Uterus (tissue), 4 donors: ENCODE measurements around the gene KRTAP25-1. TPM values are rescaled to one million over a fixed set of nuclear protein-coding genes. Genes with fewer than 3 reads are reported as not detected.

Source experiments
- DNase-seq, 2 donors: peaks; one replicate each; pipeline ENCODE4 v3.0.0-alpha.2; 2019 to 2020
- H3K27ac ChIP-seq, 2 donors: fragments of 200-600 bp; sonication (generic); 1 replicate in 1 of 2; 2 replicates in 1 of 2; pipeline ENCODE4 v1.5.1; 2016 to 2018
- H3K27me3 ChIP-seq, 2 donors: fragments of 200-600 bp; sonication (generic); one replicate each; pipeline ENCODE4 v1.5.1; 2018 to 2019; ENCODE audit warnings: control low read depth in 1 of 2
- H3K36me3 ChIP-seq, 2 donors: fragments of 200-600 bp; sonication (generic); one replicate each; pipeline ENCODE4 v1.5.1; 2019; ENCODE audit warnings: control low read depth in 1 of 2
- H3K4me1 ChIP-seq, 2 donors: fragments of 200-600 bp; sonication (generic); one replicate each; pipeline ENCODE4 v1.5.1; 2018 to 2019; ENCODE audit warnings: control low read depth in 1 of 2
- H3K4me3 ChIP-seq, 2 donors: fragments of 200-600 bp; sonication (generic); 1 replicate in 1 of 2; 2 replicates in 1 of 2; pipeline ENCODE4 v1.5.1; 2018 to 2019; ENCODE audit warnings: mild to moderate bottlenecking in 1 of 2
- H3K9me3 ChIP-seq, 2 donors: fragments of 200-600 bp; sonication (generic); one replicate each; pipeline ENCODE4 v1.5.1; 2019; ENCODE audit warnings: control low read depth in 1 of 2
- POLR2A ChIP-seq, 2 donors: fragments of 450-650 bp; IDR thresholded peaks; one replicate each; pipeline ENCODE4 v1.6.1; 2016; ENCODE audit warnings: antibody characterized with exemption in 2 of 2, mild to moderate bottlenecking in 1 of 2, moderate library complexity in 1 of 2
- intact Hi-C: fragments of 100-400 bp; cut with DNase I; formaldehyde crosslinking; loops from one replicate; pipeline ENCODE4 v1.15.1; 2023; ENCODE audit warnings: low total_unique reads
- total RNA-seq, 4 donors: library from RNA; depleted of rRNA in 3 of 4; stranded (reverse); fragments of >200 nt in 3 of 4; gene quantifications; one replicate each; pipeline versions ENCODE4 v1.1.0 to v1.2.4, GENCODE V29; 2014 to 2023
- TF ChIP-seq, protein P1 (sequence below), 4 experiments: fragments of 200-600 bp in 2 of 4; fragments of 450-650 bp in 2 of 4; sonication (generic) in 2 of 4; IDR thresholded peaks; one replicate each; pipeline ENCODE4 v1.5.1; 2016 to 2019; ENCODE audit warnings: antibody characterized with exemption in 4 of 4, mild to moderate bottlenecking in 2 of 4, moderate library complexity in 1 of 4
- donor health status: DM: yes; HTN: yes; CAD: no.

The KRTAP25-1 gene
- total RNA-seq, 4 donors from 2014 or later = not detected

GRCh38 chr21:30255679-30256078 is 33.6 kb downstream of the KRTAP25-1 start:
- intact Hi-C loops = no loop called here
- H3K4me3 ChIP-seq = no peak overlapping the region
- no peak for DNase-seq
- H3K4me1 ChIP-seq = no peaks in the 10 kb centered on the region
- H3K27ac ChIP-seq = no peak overlapping the region
- no peaks in the 10 kb centered on the region for H3K9me3 ChIP-seq
- H3K27me3 ChIP-seq = no peaks in the 10 kb centered on the region
- TF ChIP-seq POLR2A (IDR thresholded peaks at IDR 0.05) = no peak
- H3K36me3 ChIP-seq = no peaks in the 10 kb centered on the region

DNA sequence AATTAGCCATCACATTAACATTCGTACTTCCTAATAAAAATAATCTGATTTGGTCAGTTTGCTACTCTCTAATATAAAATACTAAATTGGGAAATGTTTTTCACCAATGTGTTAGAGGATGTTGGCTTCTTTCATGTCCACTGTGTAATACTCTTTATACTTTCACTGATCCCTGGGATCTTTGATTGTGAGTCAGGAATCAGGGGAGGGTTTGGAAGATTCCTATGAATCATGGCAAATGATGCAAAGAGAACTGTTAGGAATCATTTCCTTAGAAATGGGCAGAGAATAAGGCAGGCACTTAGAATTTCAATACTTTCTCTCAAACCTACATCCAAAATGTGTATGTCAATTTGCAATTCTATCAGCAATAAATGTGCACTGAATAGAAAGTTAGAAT is 37.5 kb downstream of the KRTAP25-1 start:
- Histone ChIP-seq H3K4me1 (no peaks in the 10 kb centered on the region), H3K27ac (no peak overlapping the region), H3K36me3 (no peaks in the 10 kb centered on the region), H3K9me3 (no peaks in the 10 kb centered on the region), H3K27me3 (no peaks in the 10 kb centered on the region), H3K4me3 (no peak overlapping the region)
- no peak for DNase-seq
- TF ChIP-seq, protein P1, sequence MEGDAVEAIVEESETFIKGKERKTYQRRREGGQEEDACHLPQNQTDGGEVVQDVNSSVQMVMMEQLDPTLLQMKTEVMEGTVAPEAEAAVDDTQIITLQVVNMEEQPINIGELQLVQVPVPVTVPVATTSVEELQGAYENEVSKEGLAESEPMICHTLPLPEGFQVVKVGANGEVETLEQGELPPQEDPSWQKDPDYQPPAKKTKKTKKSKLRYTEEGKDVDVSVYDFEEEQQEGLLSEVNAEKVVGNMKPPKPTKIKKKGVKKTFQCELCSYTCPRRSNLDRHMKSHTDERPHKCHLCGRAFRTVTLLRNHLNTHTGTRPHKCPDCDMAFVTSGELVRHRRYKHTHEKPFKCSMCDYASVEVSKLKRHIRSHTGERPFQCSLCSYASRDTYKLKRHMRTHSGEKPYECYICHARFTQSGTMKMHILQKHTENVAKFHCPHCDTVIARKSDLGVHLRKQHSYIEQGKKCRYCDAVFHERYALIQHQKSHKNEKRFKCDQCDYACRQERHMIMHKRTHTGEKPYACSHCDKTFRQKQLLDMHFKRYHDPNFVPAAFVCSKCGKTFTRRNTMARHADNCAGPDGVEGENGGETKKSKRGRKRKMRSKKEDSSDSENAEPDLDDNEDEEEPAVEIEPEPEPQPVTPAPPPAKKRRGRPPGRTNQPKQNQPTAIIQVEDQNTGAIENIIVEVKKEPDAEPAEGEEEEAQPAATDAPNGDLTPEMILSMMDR (IDR thresholded peaks at IDR 0.05) = no peak
- TF ChIP-seq POLR2A (IDR thresholded peaks at IDR 0.05) = no peak
- intact Hi-C loops = no loop called here

GRCh38 chr21:30249936-30250335 is 39.4 kb downstream of the KRTAP25-1 start:
- Histone ChIP-seq H3K27ac (no peak overlapping the region), H3K4me1 (no peaks in the 10 kb centered on the region), H3K27me3 (no peaks in the 10 kb centered on the region), H3K9me3 (no peaks in the 10 kb centered on the region), H3K36me3 (no peaks in the 10 kb centered on the region), H3K4me3 (no peak overlapping the region)
- intact Hi-C loops = no loop called here
- DNase-seq = no peak
- TF ChIP-seq POLR2A (IDR thresholded peaks at IDR 0.05) = no peak

- TF ChIP-seq, protein P1 (IDR thresholded peaks at IDR 0.05) = no peak
- no peak for TF ChIP-seq POLR2A (IDR thresholded peaks at IDR 0.05)
- Histone ChIP-seq H3K9me3 (no peaks in the 10 kb centered on the region), H3K4me3 (no peak overlapping the region), H3K27me3 (no peaks in the 10 kb centered on the region), H3K4me1 (no peaks in the 10 kb centered on the region), H3K36me3 (no peaks in the 10 kb centered on the region), H3K27ac (no peak overlapping the region)
- no peak for DNase-seq
- intact Hi-C loops = no loop called here
Observed at GRCh38 chr21:30248844-30249243, 40.5 kb downstream of the KRTAP25-1 start.

DNA sequence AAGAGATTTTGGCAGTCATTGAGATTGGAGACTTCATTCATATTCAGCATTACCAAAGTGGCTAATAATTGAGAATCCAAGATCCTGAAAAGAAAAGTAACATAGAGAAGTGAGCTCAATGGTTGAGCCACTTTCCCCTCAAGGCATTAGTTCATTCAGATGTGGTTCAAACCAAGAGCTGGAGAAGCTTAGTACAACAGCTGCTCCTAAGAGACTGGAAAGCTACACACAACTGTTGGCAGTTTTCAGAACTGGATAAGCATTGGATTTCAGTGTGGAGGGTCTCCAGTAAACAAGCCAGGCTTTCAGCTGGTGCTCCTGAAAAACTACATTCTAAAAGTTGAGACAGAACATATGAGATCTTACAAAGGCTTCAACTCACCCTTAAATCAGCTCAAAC is 44.3 kb downstream of the KRTAP25-1 start:
- no peak for DNase-seq
- intact Hi-C loops = no loop called here
- no peaks in the 10 kb centered on the region for H3K36me3 ChIP-seq
- no peaks in the 10 kb centered on the region for H3K27me3 ChIP-seq
- no peak overlapping the region for H3K4me3 ChIP-seq
- TF ChIP-seq, protein P1 (IDR thresholded peaks at IDR 0.05) = no peak
- TF ChIP-seq POLR2A (IDR thresholded peaks at IDR 0.05) = no peak
- no peaks in the 10 kb centered on the region for H3K4me1 ChIP-seq
- H3K9me3 ChIP-seq = no peaks in the 10 kb centered on the region
- no peak overlapping the region for H3K27ac ChIP-seq

DNA sequence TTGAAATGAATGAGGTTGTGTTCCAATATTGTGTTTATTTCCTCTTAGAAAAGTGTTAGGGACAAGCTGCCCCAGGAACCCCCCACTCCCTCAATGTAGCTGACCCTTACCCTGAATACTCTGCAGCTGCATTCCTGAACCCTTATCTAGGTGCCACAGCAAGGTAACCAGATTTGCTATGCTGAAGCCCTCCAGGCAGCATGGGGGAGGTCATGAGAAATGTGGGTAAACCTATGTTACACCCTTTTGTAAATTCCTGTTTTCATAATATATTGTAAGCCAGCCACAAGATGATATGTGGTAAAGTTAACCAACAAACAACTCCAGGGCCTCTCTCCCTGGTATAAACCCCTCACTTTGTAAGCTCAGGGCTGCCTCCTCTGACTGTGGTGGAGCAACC is 45.6 kb downstream of the KRTAP25-1 start:
- TF ChIP-seq, protein P1 (IDR thresholded peaks at IDR 0.05) = no peak
- no peak for TF ChIP-seq POLR2A (IDR thresholded peaks at IDR 0.05)
- DNase-seq = no peak
- Histone ChIP-seq H3K4me3 (no peak overlapping the region), H3K27ac (no peak overlapping the region), H3K4me1 (no peaks in the 10 kb centered on the region), H3K36me3 (no peaks in the 10 kb centered on the region), H3K9me3 (no peaks in the 10 kb centered on the region), H3K27me3 (no peaks in the 10 kb centered on the region)
- intact Hi-C loops = no loop called here
